Stimulated activated CD4-positive, alpha-beta T cell treated with anti-CD3 and anti-CD28 coated beads, Interleukin-12 subunit alpha, Interleukin-12 subunit beta, amount 100 ng/mL, for 4 hours (primary cell): ENCODE data around the gene DOC2B.
"Not testable (repeated sequence)": the region's sequence is repeated elsewhere in the genome, so short reads cannot be mapped to it uniquely, and the experiment has no call there.

Source experiments
- DNase-seq: peaks from one replicate; pipeline ENCODE4 v3.0.0-alpha.2; 2020

The DOC2B gene

GRCh38 chr17:210402-210801 lies 29.0 kb upstream of the DOC2B start:
- DNase-seq = no peak

GRCh38 chr17:208429-208828 lies 27.0 kb upstream of the DOC2B start:
- no peak for DNase-seq

- DNase-seq = no peak
Measured at GRCh38 chr17:207775-208174, 26.3 kb upstream of the DOC2B start.

- no peak for DNase-seq
Measured at GRCh38 chr17:206941-207560, 25.6 kb upstream of the DOC2B start.

GRCh38 chr17:206484-206883 lies 25.0 kb upstream of the DOC2B start:
- not testable (repeated sequence) for DNase-seq

GRCh38 chr17:205817-206216 lies 24.4 kb upstream of the DOC2B start:
- DNase-seq = no peak

- no peak for DNase-seq
Measured at GRCh38 chr17:205148-205669, 23.8 kb upstream of the DOC2B start.

- no peak for DNase-seq
Measured at GRCh38 chr17:204427-205147, 23.1 kb upstream of the DOC2B start.

GRCh38 chr17:202501-202951 lies 21.1 kb upstream of the DOC2B start:
- no peak for DNase-seq

- DNase-seq = not testable (repeated sequence)
Measured at GRCh38 chr17:201736-202135, 20.3 kb upstream of the DOC2B start.

- not testable (repeated sequence) for DNase-seq
Measured at GRCh38 chr17:201257-201656, 19.8 kb upstream of the DOC2B start.

GRCh38 chr17:200586-200985 lies 19.1 kb upstream of the DOC2B start:
- DNase-seq = no peak

GRCh38 chr17:199806-200545 lies 18.5 kb upstream of the DOC2B start:
- DNase-seq = no peak

- no peak for DNase-seq
Measured at GRCh38 chr17:199191-199604, 17.7 kb upstream of the DOC2B start.

- not testable (repeated sequence) for DNase-seq
Measured at GRCh38 chr17:198225-198624, 16.8 kb upstream of the DOC2B start.

GRCh38 chr17:197352-197751 lies 15.9 kb upstream of the DOC2B start:
- DNase-seq = no peak

- DNase-seq = no peak
Measured at GRCh38 chr17:194828-195602, 13.6 kb upstream of the DOC2B start.

- no peak for DNase-seq
Measured at GRCh38 chr17:193841-194806, 12.7 kb upstream of the DOC2B start.

- DNase-seq = no peak
Measured at GRCh38 chr17:193426-193810, 12.0 kb upstream of the DOC2B start.

- DNase-seq = no peak
Measured at GRCh38 chr17:192666-193425, 11.4 kb upstream of the DOC2B start.

GRCh38 chr17:189444-189843 lies 8.0 kb upstream of the DOC2B start:
- DNase-seq = no peak
